ENCODE data around the gene FBXL16.

Gene FBXL16

GRCh38 chr16:734208-734980 is 28.8 kb upstream of the FBXL16 start:
- TF ChIP-seq FOXM1 (IDR thresholded peaks at IDR 0.05; ENCODE audit: borderline replicate concordance, low read depth): no peak
- TF ChIP-seq TAF1 (IDR thresholded peaks at IDR 0.05; ENCODE audit: low read depth): no peak
- no peak for TF ChIP-seq CREB1 (IDR thresholded peaks at IDR 0.05; ENCODE audit: low read depth)
- TF ChIP-seq REST (IDR thresholded peaks at IDR 0.05; ENCODE audit: low read depth): no peak
- no peak for TF ChIP-seq RAD21 (IDR thresholded peaks at IDR 0.05; ENCODE audit: low read depth)
- no peak for TF ChIP-seq EGR1 (IDR thresholded peaks at IDR 0.05)

- TF ChIP-seq EP300 (IDR thresholded peaks at IDR 0.05; ENCODE audit: borderline replicate concordance) (no peak), REST (IDR thresholded peaks at IDR 0.05; ENCODE audit: low read depth) (no peak), TAF1 (IDR thresholded peaks at IDR 0.05; ENCODE audit: low read depth) (no peak)
Measured at GRCh38 chr16:733382-734207, 28.0 kb upstream of the FBXL16 start.

GRCh38 chr16:732936-733335 is 27.3 kb upstream of the FBXL16 start:
- TF ChIP-seq CEBPB (IDR thresholded peaks at IDR 0.05) (no peak), REST (IDR thresholded peaks at IDR 0.05; ENCODE audit: low read depth) (no peak), TEAD4 (IDR thresholded peaks at IDR 0.05) (no peak), ZBTB7A (IDR thresholded peaks at IDR 0.05; ENCODE audit: low read depth) (no peak), TAF1 (IDR thresholded peaks at IDR 0.05; ENCODE audit: low read depth) (no peak), YY1 (IDR thresholded peaks at IDR 0.05; ENCODE audit: low read depth) (no peak), RAD21 (IDR thresholded peaks at IDR 0.05; ENCODE audit: low read depth) (no peak), MAX (IDR thresholded peaks at IDR 0.05) (no peak), TCF12 (IDR thresholded peaks at IDR 0.05; ENCODE audit: low read depth) (no peak), EP300 (IDR thresholded peaks at IDR 0.05; ENCODE audit: borderline replicate concordance) (no peak), EGR1 (IDR thresholded peaks at IDR 0.05) (no peak), FOXM1 (IDR thresholded peaks at IDR 0.05; ENCODE audit: borderline replicate concordance, low read depth) (no peak), NFIC (IDR thresholded peaks at IDR 0.05) (no peak), USF1 (IDR thresholded peaks at IDR 0.05) (no peak), CREB1 (IDR thresholded peaks at IDR 0.05; ENCODE audit: low read depth) (no peak)

GRCh38 chr16:732332-732731 is 26.7 kb upstream of the FBXL16 start:
- TF ChIP-seq ZBTB7A (IDR thresholded peaks at IDR 0.05; ENCODE audit: low read depth) (no peak), CEBPB (IDR thresholded peaks at IDR 0.05) (no peak), USF1 (IDR thresholded peaks at IDR 0.05) (no peak), RAD21 (IDR thresholded peaks at IDR 0.05; ENCODE audit: low read depth) (no peak), CREB1 (IDR thresholded peaks at IDR 0.05; ENCODE audit: low read depth) (no peak), YY1 (IDR thresholded peaks at IDR 0.05; ENCODE audit: low read depth) (no peak), REST (IDR thresholded peaks at IDR 0.05; ENCODE audit: low read depth) (no peak), MAX (IDR thresholded peaks at IDR 0.05) (no peak), NFIC (IDR thresholded peaks at IDR 0.05) (no peak), TCF12 (IDR thresholded peaks at IDR 0.05; ENCODE audit: low read depth) (no peak), TAF1 (IDR thresholded peaks at IDR 0.05; ENCODE audit: low read depth) (no peak), FOXM1 (IDR thresholded peaks at IDR 0.05; ENCODE audit: borderline replicate concordance, low read depth) (no peak), EGR1 (IDR thresholded peaks at IDR 0.05) (no peak), TEAD4 (IDR thresholded peaks at IDR 0.05) (no peak), EP300 (IDR thresholded peaks at IDR 0.05; ENCODE audit: borderline replicate concordance) (no peak)

Data from Ishikawa (cell line).